Measurements from ENCODE around the gene MYPN.

DNA sequence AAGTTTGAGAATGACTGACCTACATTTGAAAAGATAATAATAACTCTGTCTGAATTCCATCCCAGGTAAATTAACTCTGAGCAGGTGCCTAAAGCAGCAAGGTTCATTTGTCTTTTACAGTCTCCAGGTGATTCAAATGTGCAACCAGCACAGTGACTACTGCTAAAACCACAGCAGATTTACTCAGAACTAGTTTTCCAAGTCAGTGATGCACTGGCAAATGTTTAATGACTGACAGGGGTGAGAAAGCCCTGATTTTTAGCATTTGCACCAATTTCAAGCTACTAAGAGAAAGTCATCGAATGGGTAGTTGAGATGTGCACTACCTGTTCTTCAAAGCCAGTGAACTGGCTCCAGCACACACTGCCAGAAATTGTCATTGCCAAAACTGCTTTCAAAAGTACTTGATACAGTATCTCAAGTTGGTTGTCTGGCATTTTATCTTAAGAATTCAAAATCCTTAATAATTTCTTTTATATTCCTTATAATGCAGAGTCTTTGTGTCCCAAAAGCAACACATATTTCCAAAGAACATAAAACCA lies 62.3 kb downstream of the MYPN start:
- TF ChIP-seq, protein P1, sequence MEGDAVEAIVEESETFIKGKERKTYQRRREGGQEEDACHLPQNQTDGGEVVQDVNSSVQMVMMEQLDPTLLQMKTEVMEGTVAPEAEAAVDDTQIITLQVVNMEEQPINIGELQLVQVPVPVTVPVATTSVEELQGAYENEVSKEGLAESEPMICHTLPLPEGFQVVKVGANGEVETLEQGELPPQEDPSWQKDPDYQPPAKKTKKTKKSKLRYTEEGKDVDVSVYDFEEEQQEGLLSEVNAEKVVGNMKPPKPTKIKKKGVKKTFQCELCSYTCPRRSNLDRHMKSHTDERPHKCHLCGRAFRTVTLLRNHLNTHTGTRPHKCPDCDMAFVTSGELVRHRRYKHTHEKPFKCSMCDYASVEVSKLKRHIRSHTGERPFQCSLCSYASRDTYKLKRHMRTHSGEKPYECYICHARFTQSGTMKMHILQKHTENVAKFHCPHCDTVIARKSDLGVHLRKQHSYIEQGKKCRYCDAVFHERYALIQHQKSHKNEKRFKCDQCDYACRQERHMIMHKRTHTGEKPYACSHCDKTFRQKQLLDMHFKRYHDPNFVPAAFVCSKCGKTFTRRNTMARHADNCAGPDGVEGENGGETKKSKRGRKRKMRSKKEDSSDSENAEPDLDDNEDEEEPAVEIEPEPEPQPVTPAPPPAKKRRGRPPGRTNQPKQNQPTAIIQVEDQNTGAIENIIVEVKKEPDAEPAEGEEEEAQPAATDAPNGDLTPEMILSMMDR (conservative IDR thresholded peaks at IDR 0.05; ENCODE audit: low read depth, low read length) = no peak
- TF ChIP-seq EZH2 (IDR thresholded peaks at IDR 0.05; ENCODE audit: low read length, unreplicated experiment) = no peak
- no peak for TF ChIP-seq EZH2phosphoT487 (IDR thresholded peaks at IDR 0.05; ENCODE audit: borderline replicate concordance, low read length)

Measured in PC-3 (cell line).